Spleen (tissue), 7 donors: Measurements from ENCODE around the gene ERICH6.

ENCODE experiments used
- POLR2AphosphoS5 ChIP-seq, 3 donors: sonication (generic); formaldehyde crosslinking; IDR thresholded peaks; one replicate each; pipeline ENCODE4 v1.5.1; 2017; ENCODE audit warnings: antibody characterized with exemption in 3 of 3
- TF ChIP-seq, protein P1 (sequence below), 11 experiments: fragments of 200-600 bp in 7 of 11; fragments of 450-650 bp in 4 of 11; sonication (generic) in 4 of 11; IDR thresholded peaks in 8 of 11; conservative IDR thresholded peaks in 3 of 11; 1 replicate in 7 of 11; 2 replicates in 4 of 11; pipeline versions ENCODE4 v1.4.0 to v1.8.0; 2016 to 2021; ENCODE audit warnings: antibody characterized with exemption in 11 of 11, inconsistent platforms in 4 of 11, mild to moderate bottlenecking in 1 of 11
- donor health status: DM: no; HTN: no; CAD: no; lungs with moderate emphysema.
- donor health status: DM: no; HTN: no; CAD: no.
- donor health status: DM: no; HTN: no; CAD: no.

GRCh38 chr3:150748684-150749047 is 44.9 kb upstream of the ERICH6 start:
- no peak for TF ChIP-seq POLR2AphosphoS5 (IDR thresholded peaks at IDR 0.05)
- TF ChIP-seq, protein P1, sequence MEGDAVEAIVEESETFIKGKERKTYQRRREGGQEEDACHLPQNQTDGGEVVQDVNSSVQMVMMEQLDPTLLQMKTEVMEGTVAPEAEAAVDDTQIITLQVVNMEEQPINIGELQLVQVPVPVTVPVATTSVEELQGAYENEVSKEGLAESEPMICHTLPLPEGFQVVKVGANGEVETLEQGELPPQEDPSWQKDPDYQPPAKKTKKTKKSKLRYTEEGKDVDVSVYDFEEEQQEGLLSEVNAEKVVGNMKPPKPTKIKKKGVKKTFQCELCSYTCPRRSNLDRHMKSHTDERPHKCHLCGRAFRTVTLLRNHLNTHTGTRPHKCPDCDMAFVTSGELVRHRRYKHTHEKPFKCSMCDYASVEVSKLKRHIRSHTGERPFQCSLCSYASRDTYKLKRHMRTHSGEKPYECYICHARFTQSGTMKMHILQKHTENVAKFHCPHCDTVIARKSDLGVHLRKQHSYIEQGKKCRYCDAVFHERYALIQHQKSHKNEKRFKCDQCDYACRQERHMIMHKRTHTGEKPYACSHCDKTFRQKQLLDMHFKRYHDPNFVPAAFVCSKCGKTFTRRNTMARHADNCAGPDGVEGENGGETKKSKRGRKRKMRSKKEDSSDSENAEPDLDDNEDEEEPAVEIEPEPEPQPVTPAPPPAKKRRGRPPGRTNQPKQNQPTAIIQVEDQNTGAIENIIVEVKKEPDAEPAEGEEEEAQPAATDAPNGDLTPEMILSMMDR (IDR thresholded peaks at IDR 0.05 in 8 of 11, conservative IDR thresholded peaks at IDR 0.05 in 3 of 11): no peak
